ENCODE results near the gene CCL28. TPM values are rescaled to one million over a fixed set of nuclear protein-coding genes. Genes with fewer than 3 reads are reported as not detected.
"Not testable (repeated sequence)": the region's sequence is repeated elsewhere in the genome, so short reads cannot be mapped to it uniquely, and the experiment has no call there.

The CCL28 gene
- total and polyA plus RNA-seq, 2 donors (not counting 1 experiment from before 2014, with no cell fraction given) = 1.1 to 2.0 TPM

DNA sequence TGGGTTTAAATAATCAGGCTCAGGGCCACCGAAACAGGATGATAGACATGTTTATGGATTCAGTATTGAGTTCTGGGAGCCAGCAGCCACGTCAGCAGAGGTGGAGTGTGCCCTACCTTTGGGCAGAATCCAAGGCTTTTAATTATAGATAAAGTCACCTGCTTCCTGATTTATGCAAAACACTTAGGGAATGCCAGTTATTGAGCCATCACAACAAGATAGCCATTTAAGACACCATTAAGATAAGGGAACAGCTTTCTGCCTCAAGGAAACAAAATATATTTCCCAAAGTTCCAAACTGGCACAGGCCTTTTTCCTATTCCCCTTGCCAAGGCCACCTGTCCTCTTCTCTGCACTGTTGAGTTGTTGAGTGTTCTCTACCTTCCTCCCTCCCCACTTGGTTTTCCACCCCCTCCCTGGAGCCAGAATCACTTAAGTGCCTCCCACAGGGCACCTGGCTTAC, 2.4 kb downstream of the CCL28 start:
- Histone ChIP-seq H3K4me2 (ENCODE audit: extremely low read depth, insufficient read depth, low read length) (no peak overlapping the region), H3K4me3 (replicated peaks in 1 of 4; ENCODE audit: control extremely low read depth in 1 of 4, insufficient read depth in 1 of 4, low read depth in 3 of 4, low read length in 4 of 4) (no peak overlapping the region)
- TF ChIP-seq EZH2 (IDR thresholded peaks at IDR 0.05; ENCODE audit: low read length, missing control alignments) = no peak
- TF ChIP-seq, protein P1, sequence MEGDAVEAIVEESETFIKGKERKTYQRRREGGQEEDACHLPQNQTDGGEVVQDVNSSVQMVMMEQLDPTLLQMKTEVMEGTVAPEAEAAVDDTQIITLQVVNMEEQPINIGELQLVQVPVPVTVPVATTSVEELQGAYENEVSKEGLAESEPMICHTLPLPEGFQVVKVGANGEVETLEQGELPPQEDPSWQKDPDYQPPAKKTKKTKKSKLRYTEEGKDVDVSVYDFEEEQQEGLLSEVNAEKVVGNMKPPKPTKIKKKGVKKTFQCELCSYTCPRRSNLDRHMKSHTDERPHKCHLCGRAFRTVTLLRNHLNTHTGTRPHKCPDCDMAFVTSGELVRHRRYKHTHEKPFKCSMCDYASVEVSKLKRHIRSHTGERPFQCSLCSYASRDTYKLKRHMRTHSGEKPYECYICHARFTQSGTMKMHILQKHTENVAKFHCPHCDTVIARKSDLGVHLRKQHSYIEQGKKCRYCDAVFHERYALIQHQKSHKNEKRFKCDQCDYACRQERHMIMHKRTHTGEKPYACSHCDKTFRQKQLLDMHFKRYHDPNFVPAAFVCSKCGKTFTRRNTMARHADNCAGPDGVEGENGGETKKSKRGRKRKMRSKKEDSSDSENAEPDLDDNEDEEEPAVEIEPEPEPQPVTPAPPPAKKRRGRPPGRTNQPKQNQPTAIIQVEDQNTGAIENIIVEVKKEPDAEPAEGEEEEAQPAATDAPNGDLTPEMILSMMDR (conservative IDR thresholded peaks at IDR 0.05 in 1 of 2, IDR thresholded peaks at IDR 0.05 in 1 of 2; ENCODE audit: low read depth in 1 of 2, low read length in 2 of 2) = no peak

DNA sequence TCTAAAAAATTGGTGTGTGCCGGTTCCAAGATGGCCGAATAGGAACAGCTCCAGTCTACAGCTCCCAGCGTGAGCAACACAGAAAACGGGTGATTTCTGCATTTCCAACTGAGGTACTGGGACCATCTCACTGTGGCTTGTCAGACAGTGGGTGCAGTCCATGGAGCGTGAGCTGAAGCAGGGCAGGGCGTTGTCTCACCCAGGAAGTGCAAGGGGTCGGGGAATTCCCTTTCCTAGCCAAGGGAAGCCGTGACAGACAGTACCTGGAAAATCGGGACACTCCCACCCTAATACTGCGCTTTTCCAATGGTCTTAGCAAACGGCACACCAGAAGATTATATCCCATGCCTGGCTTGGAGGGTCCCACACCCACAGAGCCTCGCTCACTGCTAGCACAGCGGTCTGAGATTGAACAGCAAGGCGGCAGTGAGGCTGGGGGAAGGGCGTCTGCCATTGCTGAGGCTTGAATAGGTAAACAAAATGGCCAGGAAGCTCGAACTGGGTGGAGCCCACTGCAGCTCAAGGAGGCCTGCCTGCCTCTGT, 9.6 kb downstream of the CCL28 start:
- H3K9ac ChIP-seq (ENCODE audit: insufficient read depth, low read length); DNase-seq (ENCODE audit: low read depth in 2 of 2); H3K79me2 ChIP-seq (ENCODE audit: control insufficient read depth, insufficient read depth, low read length); H3K4me2 ChIP-seq (ENCODE audit: extremely low read depth, insufficient read depth, low read length); H3K9me3 ChIP-seq (ENCODE audit: control insufficient read depth, insufficient read depth, low read depth, low read length); H4K20me1 ChIP-seq (ENCODE audit: control insufficient read depth, extremely low read depth, insufficient read depth, low read length); H3K4me3 ChIP-seq (replicated peaks in 1 of 4; ENCODE audit: control extremely low read depth in 1 of 4, insufficient read depth in 1 of 4, low read depth in 3 of 4, low read length in 4 of 4); H3K27ac ChIP-seq (ENCODE audit: insufficient read depth, low read length); H2AFZ ChIP-seq (ENCODE audit: low read length); H3K36me3 ChIP-seq (ENCODE audit: control insufficient read depth, insufficient read depth, low read length); H3K4me1 ChIP-seq (ENCODE audit: control insufficient read depth, extremely low read depth, insufficient read depth, low read length); H3K27me3 ChIP-seq (ENCODE audit: control insufficient read depth, insufficient read depth, low read length): not testable (repeated sequence)

More for the DNA sequence above, 2.4 kb downstream of the CCL28 start:
- H3K27me3 ChIP-seq (ENCODE audit: control insufficient read depth, insufficient read depth, low read length) = no peaks in the 10 kb centered on the region
- no peaks in the 10 kb centered on the region for H3K79me2 ChIP-seq (ENCODE audit: control insufficient read depth, insufficient read depth, low read length)
- no peak for DNase-seq (ENCODE audit: low read depth in 2 of 2)
- no peak overlapping the region for H3K9ac ChIP-seq (ENCODE audit: insufficient read depth, low read length)
- no peak overlapping the region for H2AFZ ChIP-seq (ENCODE audit: low read length)
- H3K4me1 ChIP-seq (ENCODE audit: control insufficient read depth, extremely low read depth, insufficient read depth, low read length) = no peaks in the 10 kb centered on the region
- no peaks in the 10 kb centered on the region for H3K36me3 ChIP-seq (ENCODE audit: control insufficient read depth, insufficient read depth, low read length)
- no peak overlapping the region for H3K27ac ChIP-seq (ENCODE audit: insufficient read depth, low read length)
- H4K20me1 ChIP-seq (ENCODE audit: control insufficient read depth, extremely low read depth, insufficient read depth, low read length) = no peaks in the 10 kb centered on the region
- H3K9me3 ChIP-seq (ENCODE audit: control insufficient read depth, insufficient read depth, low read depth, low read length) = no peaks in the 10 kb centered on the region

DNA sequence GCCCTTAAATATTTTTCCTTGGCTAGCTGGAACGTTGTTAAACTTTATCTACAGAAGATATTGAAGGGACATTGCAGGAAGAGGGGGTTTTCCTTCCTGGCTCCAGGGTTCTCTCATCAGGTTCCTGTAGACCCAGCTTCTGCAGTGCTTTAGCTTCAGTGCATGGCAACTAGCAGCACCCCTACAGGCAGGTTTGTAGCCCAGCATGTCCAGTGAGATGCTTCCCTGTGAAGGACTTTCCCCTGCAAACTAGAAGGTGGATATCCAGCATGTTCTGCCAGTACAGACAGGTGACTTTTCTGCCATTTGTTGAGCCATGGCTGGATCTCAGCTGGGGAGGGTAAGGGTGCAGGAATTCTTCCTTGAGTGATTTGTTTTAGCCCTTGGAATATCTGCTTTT, 10.4 kb downstream of the CCL28 start:
- peaks cover 2% of the 10 kb centered on the region for H3K27me3 ChIP-seq (ENCODE audit: control insufficient read depth, insufficient read depth, low read length)
- H4K20me1 ChIP-seq (ENCODE audit: control insufficient read depth, extremely low read depth, insufficient read depth, low read length) = no peaks in the 10 kb centered on the region
- H3K36me3 ChIP-seq (ENCODE audit: control insufficient read depth, insufficient read depth, low read length) = no peaks in the 10 kb centered on the region
- H3K79me2 ChIP-seq (ENCODE audit: control insufficient read depth, insufficient read depth, low read length) = no peaks in the 10 kb centered on the region
- H2AFZ ChIP-seq (ENCODE audit: low read length) = no peak overlapping the region
- no peaks in the 10 kb centered on the region for H3K9me3 ChIP-seq (ENCODE audit: control insufficient read depth, insufficient read depth, low read depth, low read length)
- H3K4me3 ChIP-seq (replicated peaks in 1 of 4; ENCODE audit: control extremely low read depth in 1 of 4, insufficient read depth in 1 of 4, low read depth in 3 of 4, low read length in 4 of 4) = no peak overlapping the region
- H3K4me2 ChIP-seq (ENCODE audit: extremely low read depth, insufficient read depth, low read length) = no peak overlapping the region
- no peaks in the 10 kb centered on the region for H3K4me1 ChIP-seq (ENCODE audit: control insufficient read depth, extremely low read depth, insufficient read depth, low read length)
- H3K27ac ChIP-seq (ENCODE audit: insufficient read depth, low read length) = no peak overlapping the region
- TF ChIP-seq, protein P1 (conservative IDR thresholded peaks at IDR 0.05 in 1 of 2, IDR thresholded peaks at IDR 0.05 in 1 of 2; ENCODE audit: low read depth in 1 of 2, low read length in 2 of 2) = peak; percentile 30 to 56
- no peak for TF ChIP-seq EZH2 (IDR thresholded peaks at IDR 0.05; ENCODE audit: low read length, missing control alignments)
- no peak overlapping the region for H3K9ac ChIP-seq (ENCODE audit: insufficient read depth, low read length)
- peak in 1 of 2 donors; percentile 11 for DNase-seq (ENCODE audit: low read depth in 2 of 2)

Measured in fibroblast of lung (primary cell).